K562 (cell line): ENCODE results near the gene NCMAP. TPM values are rescaled to one million over a fixed set of nuclear protein-coding genes. Genes with fewer than 3 reads are reported as not detected.

Source experiments
- ATAC-seq: fragments of 200-7000 bp; cut with Tn5 transposase; 3 replicates; pipeline ENCODE4 v1.9.1; 2020; ENCODE audit warnings: moderate library complexity
- BruUV-seq: library from RNA; stranded (reverse); fragments of 400-500 nt; replicated peaks from 2 replicates; lab custom pipeline; 2021; lab: Mats Ljungman, UMichigan
- CTCF ChIA-PET: fragments of 300-600 bp; formaldehyde crosslinking; extraction: SDS; loops from one replicate; lab custom pipeline; 2021; ENCODE audit warnings: low intra/inter-chr PET ratio; lab: Yijun Ruan, JAX
- POLR2A ChIA-PET: fragments of 300-600, 350-650 bp; sonication (Branson Sonifier 250); formaldehyde crosslinking; extraction: SDS; loops from one replicate; lab custom pipeline; 2021; ENCODE audit warnings: antibody characterized with exemption, inconsistent platforms; lab: Yijun Ruan, JAX
- DNase-seq, 4 experiments: peaks; one replicate each; pipeline versions ENCODE4 v3.0.0 to v3.0.0-alpha.2; 2011 to 2018; ENCODE audit warnings: low spot score in 3 of 4, mixed read lengths in 3 of 4; ENCODE audit errors: extremely low read depth in 1 of 4
- FAIRE-seq: peaks from 2 replicates; lab custom pipeline; 2011; peaks lifted over from hg19 to GRCh38; lab: Jason Lieb, UNC
- H2AFZ ChIP-seq: 2 replicates; pipeline ENCODE4 v1.6.0; 2011; ENCODE audit warnings: low read depth, low read length, control low read depth, inconsistent platforms
- H3K27ac ChIP-seq: fragments of 200-600 bp; 3 replicates; pipeline ENCODE4 v1.8.0; 2011; ENCODE audit warnings: low read depth, mild to moderate bottlenecking, control low read depth, inconsistent platforms, low read length, moderate library complexity, mixed read lengths; ENCODE audit errors: extremely low read depth
- H3K27me3 ChIP-seq, 2 experiments: fragments of 300-600 bp in 1 of 2; 2 replicates in 1 of 2; 3 replicates in 1 of 2; pipeline versions ENCODE4 v1.6.0 to v1.8.0; 2011; ENCODE audit warnings: inconsistent platforms in 2 of 2, low read length in 2 of 2, mild to moderate bottlenecking in 1 of 2, mixed read lengths in 1 of 2, moderate library complexity in 1 of 2; ENCODE audit not compliant: control insufficient read depth in 2 of 2, insufficient read depth in 2 of 2
- H3K36me3 ChIP-seq: fragments of 300-600 bp; 3 replicates; pipeline ENCODE4 v1.8.0; 2011; ENCODE audit warnings: mild to moderate bottlenecking, low read length, inconsistent platforms; ENCODE audit not compliant: control insufficient read depth, insufficient read depth
- H3K4me1 ChIP-seq, 2 experiments: fragments of 200-600 bp in 1 of 2; replicated peaks in 1 of 2; 2 replicates in 1 of 2; 3 replicates in 1 of 2; pipeline versions ENCODE4 v1.5.1 to v1.8.0; 2011; ENCODE audit warnings: inconsistent platforms in 2 of 2, low read length in 2 of 2, mild to moderate bottlenecking in 1 of 2, mixed read lengths in 1 of 2, moderate library complexity in 1 of 2; ENCODE audit not compliant: control insufficient read depth in 2 of 2, insufficient read depth in 2 of 2
- H3K4me2 ChIP-seq: 2 replicates; pipeline ENCODE4 v1.6.1; 2011; ENCODE audit warnings: low read length, control low read depth, inconsistent platforms, mixed read lengths; ENCODE audit not compliant: insufficient read depth
- H3K4me3 ChIP-seq: fragments of 200-600 bp; sonication (generic), shearing (Covaris generic); 2 replicates; pipeline ENCODE4 v1.5.1; 2016; ENCODE audit warnings: control low read depth, inconsistent platforms
- H3K79me2 ChIP-seq: fragments of 200-600 bp; 3 replicates; pipeline ENCODE4 v1.8.0; 2011; ENCODE audit warnings: low read length, inconsistent platforms; ENCODE audit not compliant: control insufficient read depth, insufficient read depth
- H3K9ac ChIP-seq, 2 experiments: 2 replicates each; pipeline versions ENCODE4 v1.6.0 to v1.6.1; 2011; ENCODE audit warnings: low read depth in 2 of 2, low read length in 2 of 2, control low read depth in 1 of 2, inconsistent platforms in 1 of 2, mild to moderate bottlenecking in 1 of 2, mixed read lengths in 1 of 2; ENCODE audit not compliant: insufficient read depth in 1 of 2
- H3K9me1 ChIP-seq: one replicate; pipeline ENCODE4 v1.6.0; 2011; ENCODE audit warnings: inconsistent platforms, mild to moderate bottlenecking, low read length, moderate library complexity; ENCODE audit not compliant: control insufficient read depth, insufficient read depth
- H3K9me3 ChIP-seq: replicated peaks from 2 replicates; pipeline ENCODE4 v1.5.1; 2011; ENCODE audit warnings: low read depth, low read length, inconsistent platforms; ENCODE audit not compliant: control insufficient read depth, insufficient read depth
- H4K20me1 ChIP-seq: replicated peaks from 2 replicates; pipeline ENCODE4 v1.6.1; 2011; ENCODE audit warnings: low read length, inconsistent platforms, mixed read lengths; ENCODE audit not compliant: control insufficient read depth, insufficient read depth
- ARID2 ChIP-seq: fragments of 450-650 bp; IDR thresholded peaks from 2 replicates; pipeline ENCODE4 v1.6.1; 2017; ENCODE audit warnings: antibody characterized with exemption, mild to moderate bottlenecking
- CREM ChIP-seq: IDR thresholded peaks from 2 replicates; pipeline ENCODE4 v1.6.1; 2014; ENCODE audit warnings: antibody characterized with exemption, low read depth
- EGR1 ChIP-seq: fragments of 450-650 bp; conservative IDR thresholded peaks from 2 replicates; pipeline ENCODE4 v1.6.1; 2017; ENCODE audit warnings: mild to moderate bottlenecking
- ESRRB ChIP-seq: fragments of 250-450 bp; sonication (Bioruptor Pico); IDR thresholded peaks from 2 replicates; pipeline ENCODE4 v1.5.0; 2020; ENCODE audit warnings: mild to moderate bottlenecking, moderate library complexity, borderline replicate concordance
- FOXA3 ChIP-seq, 2 experiments: fragments of 450-650 bp in 1 of 2; sonication (generic) in 1 of 2; formaldehyde crosslinking; IDR thresholded peaks in 1 of 2; conservative IDR thresholded peaks in 1 of 2; 2 replicates each; pipeline versions ENCODE4 v1.4.0 to v1.8.0; 2020 to 2022; ENCODE audit warnings: mild to moderate bottlenecking in 2 of 2, missing genetic modification reagents in 1 of 2
- HDAC8 ChIP-seq: fragments of 450-650 bp; IDR thresholded peaks from 2 replicates; pipeline ENCODE4 v1.6.1; 2016; ENCODE audit warnings: mild to moderate bottlenecking, missing genetic modification characterization, moderate library complexity, missing compliant biosample characterization
- HDGF ChIP-seq: fragments of 450-650 bp; IDR thresholded peaks from 2 replicates; pipeline ENCODE4 v1.6.1; 2016
- IFI16 ChIP-seq: fragments of 250-450 bp; sonication (Bioruptor Pico); IDR thresholded peaks from 2 replicates; pipeline ENCODE4 v2.1.2; 2022; ENCODE audit warnings: mild to moderate bottlenecking, inconsistent platforms
- MXI1 ChIP-seq: IDR thresholded peaks from 2 replicates; pipeline ENCODE4 v1.6.1; 2011; ENCODE audit warnings: low read depth, mild to moderate bottlenecking, improper control_type of control experiment, low read length
- NEUROD1 ChIP-seq: fragments of 150-350 bp; IDR thresholded peaks from 2 replicates; pipeline ENCODE4 v1.6.1; 2014; ENCODE audit warnings: borderline replicate concordance, low read length, low read depth; ENCODE audit not compliant: partially characterized antibody
- NR3C1 ChIP-seq: sonication (generic); formaldehyde crosslinking; IDR thresholded peaks from 2 replicates; pipeline ENCODE4 v1.8.1; 2022; ENCODE audit warnings: missing genetic modification reagents
- RCOR1 ChIP-seq, 2 experiments: IDR thresholded peaks; 2 replicates each; pipeline ENCODE4 v1.6.1; 2012; ENCODE audit warnings: low read depth in 2 of 2, low read length in 2 of 2, borderline replicate concordance in 1 of 2, improper control_type of control experiment in 1 of 2
- SIN3A ChIP-seq, 2 experiments: fragments of 150-350 bp in 1 of 2; IDR thresholded peaks; 2 replicates each; pipeline ENCODE4 v1.6.1; 2011 to 2016; ENCODE audit warnings: borderline replicate concordance in 2 of 2, low read depth in 2 of 2, low read length in 2 of 2, mild to moderate bottlenecking in 2 of 2, moderate library complexity in 2 of 2; ENCODE audit not compliant: control insufficient read depth in 1 of 2
- SLC30A9 ChIP-seq: fragments of 250-450 bp; sonication (Bioruptor Pico); IDR thresholded peaks from 2 replicates; pipeline ENCODE4 v1.8.0; 2022; ENCODE audit warnings: mild to moderate bottlenecking, moderate library complexity
- ZBTB17 ChIP-seq: fragments of 450-650 bp; formaldehyde crosslinking; IDR thresholded peaks from 2 replicates; pipeline ENCODE4 v1.4.0; 2020; ENCODE audit warnings: mild to moderate bottlenecking
- ZNF830 ChIP-seq: fragments of 250-450 bp; sonication (Bioruptor Pico); IDR thresholded peaks from 2 replicates; pipeline ENCODE4 v1.5.0; 2021; ENCODE audit warnings: mild to moderate bottlenecking
- WGBS: fragments of 100-300 bp; shearing (Covaris generic); methylation state at CpG from one replicate; pipeline ENCODE4 v1.1.6; 2016; ENCODE audit warnings: low coverage, mixed read lengths; ENCODE audit not compliant: insufficient coverage; ENCODE audit errors: missing lambda C conversion rate; 5-methylcytosine and 5-hydroxymethylcytosine counted together
- in situ Hi-C: fragments of 300-500 bp; cut with MboI; formaldehyde crosslinking; loops from 4 replicates; pipeline ENCODE4 v1.15.0; 2018; ENCODE audit warnings: inconsistent platforms, mixed read lengths
- intact Hi-C: fragments of 100-400 bp; cut with micrococcal nuclease; formaldehyde crosslinking; loops from 2 replicates; pipeline ENCODE4 v1.14.2; 2022
- polyA plus RNA-seq, 8 experiments: library from polyadenylated mRNA; depleted of rRNA in 4 of 8; stranded (reverse) in 5 of 8; unstranded in 3 of 8; fragments of >200 nt; fragmentation: Nextera tagmentation in 2 of 8; fragmentation: Illumina TruSeq in 1 of 8; extraction: Ambion mirVana in 2 of 8; extraction: Trizol in 1 of 8; gene quantifications; 2 replicates each; pipeline versions ENCODE4 v1.2.1 to v1.2.3, GENCODE V29; 2011 to 2014; ENCODE audit warnings: inconsistent platforms in 1 of 8, missing spikeins in 1 of 8
- total RNA-seq, 7 experiments: library from RNA; depleted of rRNA in 6 of 7; stranded (reverse); fragments of >200 nt in 6 of 7; fragmentation: Illumina TruSeq in 2 of 7; extraction: Trizol in 2 of 7; gene quantifications; 2 replicates each; pipeline versions ENCODE4 v1.2.1 to v1.2.3, GENCODE V29; 2011 to 2021; ENCODE audit warnings: low replicate concordance in 1 of 7
- TF ChIP-seq, protein P1 (sequence below): sonication (generic); formaldehyde crosslinking; IDR thresholded peaks from 2 replicates; pipeline ENCODE4 v1.8.0; 2022; ENCODE audit warnings: mild to moderate bottlenecking, missing genetic modification reagents
- TF ChIP-seq, protein P2 (sequence below): IDR thresholded peaks from 2 replicates; pipeline ENCODE4 v1.6.1; 2011; ENCODE audit warnings: borderline replicate concordance, low read depth, mild to moderate bottlenecking, moderate library complexity, low read length; ENCODE audit not compliant: insufficient read depth, poor library complexity, severe bottlenecking
- TF ChIP-seq, protein P3 (sequence below): fragments of 250-450 bp; sonication (Bioruptor Pico); IDR thresholded peaks from 2 replicates; pipeline ENCODE4 v1.8.0; 2021; ENCODE audit warnings: moderate library complexity, mild to moderate bottlenecking, inconsistent platforms

The NCMAP gene
- total and polyA plus RNA-seq, 9 of the 15 experiments (the other 6 are each of a cell fraction or from before 2014, with no cell fraction given) = 0.03 TPM; not detected in 8

DNA sequence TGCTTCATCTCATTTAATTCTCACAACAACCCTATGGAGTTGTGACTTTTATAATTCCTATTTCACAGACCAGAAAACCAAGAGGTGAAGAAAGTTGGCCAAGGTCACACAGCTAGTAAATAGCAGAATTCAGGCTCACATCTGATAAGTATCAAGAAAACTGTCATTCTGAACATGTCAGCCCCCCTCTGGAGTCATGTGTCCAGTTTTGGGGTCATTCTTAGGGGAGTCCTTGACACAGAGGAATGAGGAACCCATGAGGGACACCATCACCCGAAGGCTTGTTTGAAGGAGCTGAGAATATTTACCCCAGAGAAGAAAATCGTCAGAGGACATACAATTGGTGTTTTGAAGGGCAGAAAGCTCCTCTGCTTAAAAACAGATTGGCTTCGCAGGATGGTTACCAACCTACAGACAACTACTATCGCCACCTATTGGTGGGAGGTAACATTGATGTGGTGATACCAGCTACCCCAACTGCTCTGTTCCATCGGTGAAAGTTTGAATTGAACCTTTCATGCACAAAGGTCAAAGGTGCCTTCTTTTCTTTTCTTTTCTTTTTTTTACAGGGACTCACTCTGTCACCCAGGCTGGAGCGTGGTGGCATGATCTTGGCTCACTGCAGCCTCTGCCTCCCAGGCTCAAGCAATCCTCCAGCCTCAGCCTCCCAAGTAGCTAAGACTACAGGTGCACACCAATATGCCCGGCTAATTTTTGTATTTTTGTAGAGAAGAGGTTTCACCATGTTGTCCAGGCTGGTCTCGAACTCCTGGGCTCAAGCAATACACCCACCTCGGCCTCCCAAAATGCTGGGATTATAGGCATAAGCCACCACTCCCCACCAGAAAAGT lies 31.3 kb downstream of the NCMAP start:
- H3K9ac ChIP-seq = no peak overlapping the region
- WGBS = 2% methylated on average over 9 of the region's 9 CpGs
- FAIRE-seq = peak; percentile 95
- in situ Hi-C loops (no loop called here), intact Hi-C loops (loop anchor here (5.0 kb wide), 1 partner anchor 50 kb away; no protein-coding TSS in a partner anchor)
- no peak overlapping the region for H3K27ac ChIP-seq
- H2AFZ ChIP-seq = peak overlapping the region; percentile 75
- POLR2A ChIA-PET = interaction anchor here (0.7 to 1.3 kb wide), 6 partner anchors 9 to 52 kb away, joined by 3 to 7 read pairs (median 4); no protein-coding TSS in a partner anchor
- H3K4me2 ChIP-seq = peak overlapping the region; percentile 39
- no peaks in the 10 kb centered on the region for H3K79me2 ChIP-seq
- no peaks in the 10 kb centered on the region for H3K9me3 ChIP-seq
- peak; percentile 88 for ATAC-seq
- peaks cover 32 to 60% of the 10 kb centered on the region in 2 experiments; a peak in 4 of 5 replicates for H3K27me3 ChIP-seq
- no TSS peak for BruUV-seq
- DNase-seq = peak; percentile 68 to 78 (median 72)
- CTCF ChIA-PET = interaction anchor here (0.6 kb wide), 1 partner anchor 192 kb away, joined by 4 read pairs; no protein-coding TSS in a partner anchor
- H3K4me1 ChIP-seq = peaks cover 14 to 16% of the 10 kb centered on the region in 2 experiments; a peak in 4 of 5 replicates
- H3K9me1 ChIP-seq = no peaks in the 10 kb centered on the region
- no peaks in the 10 kb centered on the region for H3K36me3 ChIP-seq
- H4K20me1 ChIP-seq = no peaks in the 10 kb centered on the region; the same call in 1 of the 2 replicates
- no peak overlapping the region for H3K4me3 ChIP-seq
- TF ChIP-seq ESRRB (no peak), SIN3A (IDR thresholded peaks at IDR 0.05; ENCODE audit: borderline replicate concordance in 2 of 2, control insufficient read depth in 1 of 2, low read depth in 2 of 2, low read length in 2 of 2) (no peak), FOXA3 (CRISPR knock-in tag; conservative IDR thresholded peaks at IDR 0.05 in 1 of 2, IDR thresholded peaks at IDR 0.05 in 1 of 2) (no peak), SLC30A9 (no peak), MXI1 (no peak), HDGF (no peak), HDAC8 (tag) (no peak), ARID2 (no peak), EGR1 (no peak), NR3C1 (no peak), ZBTB17 (CRISPR knock-in tag) (no peak), IFI16 (CRISPR knock-in tag) (no peak), NEUROD1 (no peak), ZNF830 (no peak), RCOR1 (IDR thresholded peaks at IDR 0.05; ENCODE audit: borderline replicate concordance in 1 of 2, low read depth in 2 of 2, low read length in 2 of 2) (peak in 1 of 2 experiments; percentile 21; a peak in 1 of 4 replicates), CREM (0 out of 2 replicates have a peak, but pooled peaks have one; percentile 34)
- TF ChIP-seq, protein P1, sequence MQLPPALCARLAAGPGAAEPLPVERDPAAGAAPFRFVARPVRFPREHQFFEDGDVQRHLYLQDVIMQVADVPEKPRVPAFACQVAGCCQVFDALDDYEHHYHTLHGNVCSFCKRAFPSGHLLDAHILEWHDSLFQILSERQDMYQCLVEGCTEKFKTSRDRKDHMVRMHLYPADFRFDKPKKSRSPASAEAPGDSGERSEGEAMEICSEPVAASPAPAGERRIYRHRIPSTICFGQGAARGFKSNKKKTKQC (CRISPR knock-in tag) = no peak
- TF ChIP-seq, protein P2, sequence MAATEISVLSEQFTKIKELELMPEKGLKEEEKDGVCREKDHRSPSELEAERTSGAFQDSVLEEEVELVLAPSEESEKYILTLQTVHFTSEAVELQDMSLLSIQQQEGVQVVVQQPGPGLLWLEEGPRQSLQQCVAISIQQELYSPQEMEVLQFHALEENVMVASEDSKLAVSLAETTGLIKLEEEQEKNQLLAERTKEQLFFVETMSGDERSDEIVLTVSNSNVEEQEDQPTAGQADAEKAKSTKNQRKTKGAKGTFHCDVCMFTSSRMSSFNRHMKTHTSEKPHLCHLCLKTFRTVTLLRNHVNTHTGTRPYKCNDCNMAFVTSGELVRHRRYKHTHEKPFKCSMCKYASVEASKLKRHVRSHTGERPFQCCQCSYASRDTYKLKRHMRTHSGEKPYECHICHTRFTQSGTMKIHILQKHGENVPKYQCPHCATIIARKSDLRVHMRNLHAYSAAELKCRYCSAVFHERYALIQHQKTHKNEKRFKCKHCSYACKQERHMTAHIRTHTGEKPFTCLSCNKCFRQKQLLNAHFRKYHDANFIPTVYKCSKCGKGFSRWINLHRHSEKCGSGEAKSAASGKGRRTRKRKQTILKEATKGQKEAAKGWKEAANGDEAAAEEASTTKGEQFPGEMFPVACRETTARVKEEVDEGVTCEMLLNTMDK = peak; percentile 5
- TF ChIP-seq, protein P3, sequence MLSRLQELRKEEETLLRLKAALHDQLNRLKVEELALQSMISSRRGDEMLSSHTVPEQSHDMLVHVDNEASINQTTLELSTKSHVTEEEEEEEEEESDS (CRISPR knock-in tag) = no peak
